Ovary (tissue), 3 donors: Measurements from ENCODE around the gene NUDT4.

Source experiments
- EP300 ChIP-seq: sonication (generic); formaldehyde crosslinking; IDR thresholded peaks from one replicate; pipeline ENCODE4 v1.6.1; 2017; ENCODE audit warnings: antibody characterized with exemption
- POLR2A ChIP-seq: fragments of 450-650 bp; IDR thresholded peaks from one replicate; pipeline ENCODE4 v1.6.1; 2017; ENCODE audit warnings: antibody characterized with exemption, mild to moderate bottlenecking, moderate library complexity
- TF ChIP-seq, protein P1 (sequence below), 3 donors: fragments of 450-650 bp in 2 of 3; fragments of 200-600 bp in 1 of 3; IDR thresholded peaks; one replicate each; pipeline versions ENCODE4 v1.5.1 to v1.8.0; 2016 to 2022; ENCODE audit warnings: antibody characterized with exemption in 3 of 3, mild to moderate bottlenecking in 1 of 3
- donor health status: DM: no; HTN: no; CAD: no.

- TF ChIP-seq, protein P1, sequence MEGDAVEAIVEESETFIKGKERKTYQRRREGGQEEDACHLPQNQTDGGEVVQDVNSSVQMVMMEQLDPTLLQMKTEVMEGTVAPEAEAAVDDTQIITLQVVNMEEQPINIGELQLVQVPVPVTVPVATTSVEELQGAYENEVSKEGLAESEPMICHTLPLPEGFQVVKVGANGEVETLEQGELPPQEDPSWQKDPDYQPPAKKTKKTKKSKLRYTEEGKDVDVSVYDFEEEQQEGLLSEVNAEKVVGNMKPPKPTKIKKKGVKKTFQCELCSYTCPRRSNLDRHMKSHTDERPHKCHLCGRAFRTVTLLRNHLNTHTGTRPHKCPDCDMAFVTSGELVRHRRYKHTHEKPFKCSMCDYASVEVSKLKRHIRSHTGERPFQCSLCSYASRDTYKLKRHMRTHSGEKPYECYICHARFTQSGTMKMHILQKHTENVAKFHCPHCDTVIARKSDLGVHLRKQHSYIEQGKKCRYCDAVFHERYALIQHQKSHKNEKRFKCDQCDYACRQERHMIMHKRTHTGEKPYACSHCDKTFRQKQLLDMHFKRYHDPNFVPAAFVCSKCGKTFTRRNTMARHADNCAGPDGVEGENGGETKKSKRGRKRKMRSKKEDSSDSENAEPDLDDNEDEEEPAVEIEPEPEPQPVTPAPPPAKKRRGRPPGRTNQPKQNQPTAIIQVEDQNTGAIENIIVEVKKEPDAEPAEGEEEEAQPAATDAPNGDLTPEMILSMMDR (IDR thresholded peaks at IDR 0.05), result no peak
- TF ChIP-seq EP300 (no peak), POLR2A (no peak)
These were observed 75.9 kb downstream of the NUDT4 start for GRCh38 chr12:93453633-93454032.
